Ecto neural progenitor cell (in vitro differentiated cells): Measurements from ENCODE around the gene TRIP13.

Experiments
- DNase-seq: peaks from one replicate; pipeline ENCODE4 v3.0.0-alpha.2; 2018; ENCODE audit warnings: low spot score

TRIP13 gene

GRCh38 chr5:854966-855743, 37.5 kb upstream of the TRIP13 start:
- DNase-seq: no peak

GRCh38 chr5:855771-856530, 36.7 kb upstream of the TRIP13 start:
- no peak for DNase-seq

GRCh38 chr5:856531-857425, 35.9 kb upstream of the TRIP13 start:
- no peak for DNase-seq

- DNase-seq: no peak
Observed at GRCh38 chr5:858726-859125, 34.0 kb upstream of the TRIP13 start.

GRCh38 chr5:859391-859790, 33.3 kb upstream of the TRIP13 start:
- no peak for DNase-seq

- no peak for DNase-seq
Observed at GRCh38 chr5:859798-860296, 32.8 kb upstream of the TRIP13 start.

GRCh38 chr5:860506-861150, 32.1 kb upstream of the TRIP13 start:
- no peak for DNase-seq

- no peak for DNase-seq
Observed at GRCh38 chr5:861442-862366, 31.0 kb upstream of the TRIP13 start.

- no peak for DNase-seq
Observed at GRCh38 chr5:862367-863243, 30.1 kb upstream of the TRIP13 start.

GRCh38 chr5:863244-863805, 29.4 kb upstream of the TRIP13 start:
- no peak for DNase-seq

- DNase-seq: no peak
Observed at GRCh38 chr5:864492-865167, 28.1 kb upstream of the TRIP13 start.

GRCh38 chr5:865168-865521, 27.5 kb upstream of the TRIP13 start:
- no peak for DNase-seq

- DNase-seq: no peak
Observed at GRCh38 chr5:865771-866170, 26.9 kb upstream of the TRIP13 start.

GRCh38 chr5:867300-867870, 25.3 kb upstream of the TRIP13 start:
- DNase-seq: no peak

- no peak for DNase-seq
Observed at GRCh38 chr5:868428-869135, 24.1 kb upstream of the TRIP13 start.

GRCh38 chr5:870956-871355, 21.7 kb upstream of the TRIP13 start:
- no peak for DNase-seq

- no peak for DNase-seq
Observed at GRCh38 chr5:871596-872298, 20.9 kb upstream of the TRIP13 start.
